CD4-positive, CD25-positive, alpha-beta regulatory T cell (primary cell): ENCODE results near the gene ADGRG3. TPM values are rescaled to one million over a fixed set of nuclear protein-coding genes. Genes with fewer than 3 reads are reported as not detected.

Experiments used
- ATAC-seq, 2 donors: fragments of 150-1000 bp; cut with Tn5 transposase; one replicate each; pipeline ENCODE4 v1.10.0; 2021; ENCODE audit warnings: low read depth in 2 of 2, moderate number of reproducible peaks in 2 of 2, moderate library complexity in 1 of 2
- DNase-seq, 3 donors: peaks; one replicate each; pipeline versions ENCODE4 v3.0.0 to v3.0.0-alpha.2; 2012 to 2022; ENCODE audit warnings: mixed read lengths in 1 of 3
- H3K27ac ChIP-seq: one replicate; pipeline ENCODE4 v1.7.0; 2013; ENCODE audit warnings: mild to moderate bottlenecking, low read length; ENCODE audit not compliant: insufficient read depth, poor library complexity, severe bottlenecking
- H3K27me3 ChIP-seq: one replicate; pipeline ENCODE4 v1.7.0; 2013; ENCODE audit warnings: low read length; ENCODE audit not compliant: control insufficient read depth, insufficient read depth
- H3K36me3 ChIP-seq: one replicate; pipeline ENCODE4 v1.7.0; 2013; ENCODE audit warnings: mild to moderate bottlenecking, low read length, moderate library complexity; ENCODE audit not compliant: control insufficient read depth, insufficient read depth
- H3K4me1 ChIP-seq: 2 replicates; pipeline ENCODE4 v1.7.0; 2013; ENCODE audit warnings: mild to moderate bottlenecking, low read length; ENCODE audit not compliant: insufficient read depth, control insufficient read depth, poor library complexity, severe bottlenecking
- H3K4me3 ChIP-seq: one replicate; pipeline ENCODE4 v1.7.0; 2013; ENCODE audit warnings: low read depth, mild to moderate bottlenecking, low read length, moderate library complexity
- H3K9me3 ChIP-seq, 2 experiments: 1 replicate in 1 of 2; 2 replicates in 1 of 2; pipeline ENCODE4 v1.7.0; 2013; ENCODE audit warnings: low read length in 2 of 2, mild to moderate bottlenecking in 1 of 2, moderate library complexity in 1 of 2; ENCODE audit not compliant: control insufficient read depth in 2 of 2
- H3K27ac Mint-ChIP-seq, 3 donors: one replicate each; pipeline ENCODE4 v1.8.0; 2020 to 2022; ENCODE audit warnings: mild to moderate bottlenecking in 3 of 3, mixed read lengths in 3 of 3, moderate library complexity in 2 of 3
- H3K27me3 Mint-ChIP-seq: one replicate; pipeline ENCODE4 v1.8.0; 2022; ENCODE audit warnings: mild to moderate bottlenecking, mixed read lengths
- H3K36me3 Mint-ChIP-seq: one replicate; pipeline ENCODE4 v1.8.0; 2020; ENCODE audit warnings: mixed read lengths
- H3K4me1 Mint-ChIP-seq, 4 donors: one replicate each; pipeline ENCODE4 v1.8.0; 2020 to 2022; ENCODE audit warnings: mixed read lengths in 4 of 4, mild to moderate bottlenecking in 1 of 4
- H3K4me3 Mint-ChIP-seq, 4 donors: one replicate each; pipeline ENCODE4 v1.8.0; 2020 to 2022; ENCODE audit warnings: mild to moderate bottlenecking in 4 of 4, mixed read lengths in 4 of 4, moderate library complexity in 3 of 4
- H3K9me3 Mint-ChIP-seq, 7 donors: one replicate each; pipeline ENCODE4 v1.8.0; 2020 to 2022; ENCODE audit warnings: mixed read lengths in 7 of 7, mild to moderate bottlenecking in 3 of 7, moderate library complexity in 2 of 7
- polyA plus RNA-seq, 4 donors: library from polyadenylated mRNA; unstranded; fragments of 300-500 nt; fragmentation: Illumina TruSeq; gene quantifications; one replicate each; pipeline ENCODE4 v1.2.3, GENCODE V29; 2021
- total RNA-seq: library from RNA; stranded (reverse); gene quantifications from one replicate; pipeline ENCODE4 v1.2.3, GENCODE V29; 2022

The ADGRG3 gene
- total and polyA plus RNA-seq, 5 donors from 2014 or later = 0.32 TPM; not detected in 4

DNA sequence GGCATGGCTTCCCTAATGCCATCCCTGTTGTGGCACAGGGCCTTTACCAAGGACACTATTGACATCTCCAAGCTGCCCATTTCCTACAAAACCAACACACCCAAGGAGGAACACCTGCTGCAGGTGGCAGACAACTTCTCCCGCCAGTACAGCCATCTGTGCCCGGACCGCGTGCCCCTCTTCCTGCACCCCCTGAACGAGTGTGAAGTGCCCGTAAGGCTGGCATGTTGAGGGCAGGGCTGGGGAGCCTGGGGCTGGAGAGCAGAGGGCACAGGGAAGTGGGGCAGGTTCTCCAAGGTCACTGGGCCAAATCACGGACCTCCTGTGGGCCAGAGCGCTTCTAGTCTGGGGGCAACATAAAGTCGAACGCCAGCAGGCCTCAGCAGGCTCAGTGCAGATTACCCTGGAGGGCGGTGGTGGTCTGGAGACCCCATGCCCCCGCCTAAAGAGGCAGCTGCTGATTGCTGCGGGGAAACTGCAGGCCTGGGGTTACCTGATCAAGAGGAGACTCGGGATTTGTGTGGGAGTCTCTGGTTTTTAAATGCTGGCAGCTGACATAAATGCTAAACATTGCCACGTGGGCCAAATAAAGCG, 30.8 kb downstream of the ADGRG3 start:
- Histone ChIP-seq H3K36me3 (no peaks in the 10 kb centered on the region), H3K27me3 (no peaks in the 10 kb centered on the region), H3K4me3 (no peak overlapping the region), H3K9me3 (no peaks in the 10 kb centered on the region), H3K4me1 (no peaks in the 10 kb centered on the region), H3K27ac (no peak overlapping the region)
- no peak for DNase-seq
- ATAC-seq = no peak
- Mint-ChIP-seq H3K27me3 (peaks cover 11% of the 10 kb centered on the region), H3K4me1 (peaks cover 0 to 8% (median 1%) of the 10 kb centered on the region in 4 donors), H3K27ac (no peak overlapping the region), H3K4me3 (peak overlapping the region in 1 of 4 donors; percentile 28), H3K9me3 (no peaks in the 10 kb centered on the region), H3K36me3 (no peaks in the 10 kb centered on the region)

GRCh38 chr16:57699481-57699880, 31.4 kb downstream of the ADGRG3 start:
- DNase-seq (no peak), ATAC-seq (no peak)
- no peaks in the 10 kb centered on the region for H3K27me3 ChIP-seq
- H3K4me1 Mint-ChIP-seq = peaks cover 0 to 7% (median 1%) of the 10 kb centered on the region in 4 donors
- H3K27ac Mint-ChIP-seq = no peak overlapping the region
- H3K27ac ChIP-seq = no peak overlapping the region
- no peaks in the 10 kb centered on the region for H3K4me1 ChIP-seq
- no peak overlapping the region for H3K4me3 Mint-ChIP-seq
- H3K36me3 Mint-ChIP-seq = no peaks in the 10 kb centered on the region
- no peaks in the 10 kb centered on the region for H3K9me3 ChIP-seq
- H3K27me3 Mint-ChIP-seq = peaks cover 11% of the 10 kb centered on the region
- no peak overlapping the region for H3K4me3 ChIP-seq
- H3K9me3 Mint-ChIP-seq = no peaks in the 10 kb centered on the region
- H3K36me3 ChIP-seq = no peaks in the 10 kb centered on the region

- no peaks in the 10 kb centered on the region for H3K9me3 ChIP-seq
- H3K27ac ChIP-seq = no peak overlapping the region
- H3K27me3 ChIP-seq = no peaks in the 10 kb centered on the region
- DNase-seq (no peak), ATAC-seq (no peak)
- H3K4me3 Mint-ChIP-seq = no peak overlapping the region
- H3K36me3 ChIP-seq = no peaks in the 10 kb centered on the region
- H3K4me1 Mint-ChIP-seq = peaks cover 0 to 3% (median under 1%) of the 10 kb centered on the region in 4 donors
- H3K27me3 Mint-ChIP-seq = peaks cover 7% of the 10 kb centered on the region
- no peaks in the 10 kb centered on the region for H3K9me3 Mint-ChIP-seq
- no peak overlapping the region for H3K27ac Mint-ChIP-seq
- H3K4me3 ChIP-seq = no peak overlapping the region
- no peaks in the 10 kb centered on the region for H3K4me1 ChIP-seq
- H3K36me3 Mint-ChIP-seq = no peaks in the 10 kb centered on the region
Observed at GRCh38 chr16:57699899-57700298, 31.8 kb downstream of the ADGRG3 start.

GRCh38 chr16:57700781-57701551, 32.9 kb downstream of the ADGRG3 start:
- H3K4me1 ChIP-seq = no peaks in the 10 kb centered on the region
- H3K36me3 Mint-ChIP-seq = no peaks in the 10 kb centered on the region
- H3K36me3 ChIP-seq = no peaks in the 10 kb centered on the region

GRCh38 chr16:57701759-57702371, 33.8 kb downstream of the ADGRG3 start:
- no peaks in the 10 kb centered on the region for H3K27me3 Mint-ChIP-seq
- DNase-seq = no peak
- H3K36me3 ChIP-seq = no peaks in the 10 kb centered on the region
- H3K27ac Mint-ChIP-seq = no peak overlapping the region
- H3K27me3 ChIP-seq = no peaks in the 10 kb centered on the region
- no peaks in the 10 kb centered on the region for H3K4me1 ChIP-seq
- no peak for ATAC-seq
- H3K9me3 ChIP-seq = no peaks in the 10 kb centered on the region
- peaks cover 0 to under 1% (median 0%) of the 10 kb centered on the region in 7 donors for H3K9me3 Mint-ChIP-seq
- H3K36me3 Mint-ChIP-seq = no peaks in the 10 kb centered on the region
- H3K27ac ChIP-seq = no peak overlapping the region
- no peak overlapping the region for H3K4me3 ChIP-seq
- no peak overlapping the region for H3K4me3 Mint-ChIP-seq
- no peaks in the 10 kb centered on the region for H3K4me1 Mint-ChIP-seq

More at GRCh38 chr16:57700781-57701551, 32.9 kb downstream of the ADGRG3 start:
- H3K27me3 ChIP-seq = no peaks in the 10 kb centered on the region
- no peak overlapping the region for H3K4me3 ChIP-seq
- Mint-ChIP-seq H3K4me3 (peak overlapping the region in 1 of 4 donors; percentile 63), H3K27me3 (no peaks in the 10 kb centered on the region), H3K4me1 (no peaks in the 10 kb centered on the region), H3K9me3 (no peaks in the 10 kb centered on the region), H3K27ac (peak overlapping the region in 1 of 3 donors; percentile 3)
- H3K27ac ChIP-seq = no peak overlapping the region
- no peak for ATAC-seq
- H3K9me3 ChIP-seq = no peaks in the 10 kb centered on the region
- no peak for DNase-seq

GRCh38 chr16:57703416-57704010, 35.4 kb downstream of the ADGRG3 start:
- H3K27me3 Mint-ChIP-seq = peaks cover 10% of the 10 kb centered on the region
- H3K27ac Mint-ChIP-seq = no peak overlapping the region
- no peaks in the 10 kb centered on the region for H3K9me3 ChIP-seq
- no peak for DNase-seq
- H3K4me3 ChIP-seq = no peak overlapping the region
- no peak overlapping the region for H3K4me3 Mint-ChIP-seq
- no peak for ATAC-seq
- no peaks in the 10 kb centered on the region for H3K4me1 Mint-ChIP-seq
- no peaks in the 10 kb centered on the region for H3K36me3 Mint-ChIP-seq
- peaks cover 0 to 2% (median 0%) of the 10 kb centered on the region in 7 donors for H3K9me3 Mint-ChIP-seq
- H3K4me1 ChIP-seq = no peaks in the 10 kb centered on the region
- H3K36me3 ChIP-seq = no peaks in the 10 kb centered on the region
- no peaks in the 10 kb centered on the region for H3K27me3 ChIP-seq
- no peak overlapping the region for H3K27ac ChIP-seq

DNA sequence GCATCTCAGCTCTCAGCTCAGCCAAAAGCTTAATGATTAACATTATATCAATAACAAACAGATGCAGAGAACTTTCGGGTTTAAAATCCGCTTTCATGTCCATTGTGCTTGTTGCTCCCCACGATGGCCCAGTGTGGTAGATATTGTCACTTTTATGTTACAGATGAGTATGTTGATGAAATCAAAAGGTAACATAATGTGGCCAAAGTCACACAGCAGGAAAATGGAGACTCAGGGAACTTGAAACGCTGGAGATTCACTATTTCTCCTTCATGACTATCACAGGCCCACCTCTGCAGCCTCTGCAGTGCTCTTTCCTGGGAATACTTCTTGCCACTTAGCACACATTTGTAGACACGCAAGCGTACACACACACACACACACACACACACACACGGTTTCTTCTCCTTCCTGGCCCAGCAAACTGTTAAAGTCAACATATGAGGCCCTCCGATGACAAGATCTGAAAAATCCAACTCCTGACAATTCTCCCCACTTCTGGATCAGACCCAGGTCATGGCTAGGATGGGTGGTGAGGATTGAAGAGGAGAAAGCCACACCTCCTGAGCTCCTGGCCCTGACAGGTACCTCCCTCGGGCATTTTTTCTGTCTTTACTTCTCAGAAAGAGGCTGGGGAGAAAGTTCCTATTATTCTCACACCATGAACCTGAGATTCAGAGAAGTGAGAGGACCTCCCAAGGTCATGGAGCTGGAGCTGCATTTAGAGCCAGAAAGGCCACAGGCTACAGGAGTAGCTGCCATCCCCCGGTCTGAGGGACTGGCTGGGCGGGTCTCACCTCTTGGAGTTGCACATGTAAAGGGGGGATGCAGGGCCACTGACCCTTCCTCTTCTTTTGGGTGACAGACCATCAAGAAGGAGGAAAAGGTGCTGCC, 36.2 kb downstream of the ADGRG3 start:
- Mint-ChIP-seq H3K4me1 (no peaks in the 10 kb centered on the region), H3K9me3 (peaks cover 0 to 2% (median 0%) of the 10 kb centered on the region in 7 donors), H3K27me3 (peaks cover 10% of the 10 kb centered on the region), H3K4me3 (no peak overlapping the region), H3K36me3 (no peaks in the 10 kb centered on the region), H3K27ac (no peak overlapping the region)
- Histone ChIP-seq H3K36me3 (no peaks in the 10 kb centered on the region), H3K9me3 (no peaks in the 10 kb centered on the region), H3K4me3 (no peak overlapping the region), H3K4me1 (no peaks in the 10 kb centered on the region), H3K27me3 (no peaks in the 10 kb centered on the region), H3K27ac (no peak overlapping the region)
- DNase-seq (no peak), ATAC-seq (no peak)
